MV-4-11 (cell line): Measurements from ENCODE around the gene COIL.

Experiments
- DNase-seq: peaks from one replicate; lab custom pipeline; 2025; lab: John Stamatoyannopoulos, UW

COIL gene

GRCh38 chr17:56934280-56934679 is 26.6 kb downstream of the COIL start:
- DNase-seq: peak; percentile 44

GRCh38 chr17:56933868-56934267 is 27.0 kb downstream of the COIL start:
- DNase-seq: no peak

GRCh38 chr17:56933151-56933745 is 27.6 kb downstream of the COIL start:
- no peak for DNase-seq

GRCh38 chr17:56930739-56931337 is 30.0 kb downstream of the COIL start:
- no peak for DNase-seq

- DNase-seq: peak; percentile 25
These were observed 31.4 kb downstream of the COIL start for GRCh38 chr17:56929362-56929969.

GRCh38 chr17:56928586-56928985 is 32.3 kb downstream of the COIL start:
- no peak for DNase-seq

GRCh38 chr17:56926704-56927103 is 34.1 kb downstream of the COIL start:
- DNase-seq: no peak

- no peak for DNase-seq
These were observed 34.6 kb downstream of the COIL start for GRCh38 chr17:56926270-56926669.

GRCh38 chr17:56925088-56925487 is 35.8 kb downstream of the COIL start:
- no peak for DNase-seq

GRCh38 chr17:56919717-56920116 is 41.1 kb downstream of the COIL start:
- DNase-seq: peak; percentile 31

- DNase-seq: peak; percentile 100
These were observed 41.9 kb downstream of the COIL start for GRCh38 chr17:56918916-56919315.

- no peak for DNase-seq
These were observed 43.1 kb downstream of the COIL start for GRCh38 chr17:56917559-56918296.

- DNase-seq: no peak
These were observed 46.1 kb downstream of the COIL start for GRCh38 chr17:56914581-56915273.

- DNase-seq: peak; percentile 89
These were observed 46.8 kb downstream of the COIL start, which contains the start of gene TRIM25 for GRCh38 chr17:56913867-56914580. Gene TRIM25 (minus strand): TSS chr17:56914049. CDS start chr17:56913988, 61 bp downstream.

- peak; percentile 45 for DNase-seq
These were observed 47.4 kb downstream of the COIL start for GRCh38 chr17:56913353-56913866.

GRCh38 chr17:56913000-56913311 is 47.9 kb downstream of the COIL start:
- DNase-seq: no peak

GRCh38 chr17:56912105-56912999 is 48.5 kb downstream of the COIL start:
- no peak for DNase-seq

- no peak for DNase-seq
These were observed 50.2 kb downstream of the COIL start for GRCh38 chr17:56910509-56911235.

GRCh38 chr17:56909742-56910508 is 50.9 kb downstream of the COIL start:
- DNase-seq: no peak
